ENCODE measurements around the gene PALB2.
"Not testable (repeated sequence)": the region's sequence is repeated elsewhere in the genome, so short reads cannot be mapped to it uniquely, and the experiment has no call there.

Gene PALB2

GRCh38 chr16:23634461-23635036 lies 6.6 kb downstream of the PALB2 start:
- Histone ChIP-seq H3K9ac (no peak overlapping the region), H3K9me3 (ENCODE audit: control insufficient read depth, low read length) (no peaks in the 10 kb centered on the region), H3K27ac (no peak overlapping the region), H3K79me2 (no peaks in the 10 kb centered on the region), H3K4me3 (ENCODE audit: low read depth, low read length) (no peak overlapping the region), H3K36me3 (ENCODE audit: control insufficient read depth, insufficient read depth, low read length) (no peaks in the 10 kb centered on the region), H2AFZ (no peak overlapping the region), H3K4me1 (no peaks in the 10 kb centered on the region), H3K4me2 (ENCODE audit: low read length) (no peak overlapping the region), H3K27me3 (ENCODE audit: control insufficient read depth, insufficient read depth, low read length) (no peaks in the 10 kb centered on the region)
- no peak for TF ChIP-seq CTCF (IDR thresholded peaks at IDR 0.05)

- H3K27ac ChIP-seq; H3K36me3 ChIP-seq (ENCODE audit: control insufficient read depth, insufficient read depth, low read length); H3K9ac ChIP-seq; H3K4me2 ChIP-seq (ENCODE audit: low read length); H3K27me3 ChIP-seq (ENCODE audit: control insufficient read depth, insufficient read depth, low read length); H3K9me3 ChIP-seq (ENCODE audit: control insufficient read depth, low read length); H3K4me1 ChIP-seq; H2AFZ ChIP-seq; H3K79me2 ChIP-seq; H3K4me3 ChIP-seq (ENCODE audit: low read depth, low read length): not testable (repeated sequence)
Measured at GRCh38 chr16:23631874-23632273, 9.2 kb downstream of the PALB2 start.

GRCh38 chr16:23629516-23629915 lies 11.6 kb downstream of the PALB2 start:
- TF ChIP-seq CTCF (IDR thresholded peaks at IDR 0.05), result no peak
- H3K79me2 ChIP-seq, result no peaks in the 10 kb centered on the region
- H3K9me3 ChIP-seq (ENCODE audit: control insufficient read depth, low read length), result no peaks in the 10 kb centered on the region
- no peak overlapping the region for H2AFZ ChIP-seq
- no peak overlapping the region for H3K27ac ChIP-seq
- H3K4me2 ChIP-seq (ENCODE audit: low read length), result no peak overlapping the region
- no peak overlapping the region for H3K4me3 ChIP-seq (ENCODE audit: low read depth, low read length)
- H3K36me3 ChIP-seq (ENCODE audit: control insufficient read depth, insufficient read depth, low read length), result no peaks in the 10 kb centered on the region
- no peaks in the 10 kb centered on the region for H3K4me1 ChIP-seq
- no peak overlapping the region for H3K9ac ChIP-seq
- no peaks in the 10 kb centered on the region for H3K27me3 ChIP-seq (ENCODE audit: control insufficient read depth, insufficient read depth, low read length)

GRCh38 chr16:23624092-23624491 lies 17.0 kb downstream of the PALB2 start:
- Histone ChIP-seq H3K4me2 (ENCODE audit: low read length) (no peak overlapping the region), H3K27me3 (ENCODE audit: control insufficient read depth, insufficient read depth, low read length) (no peaks in the 10 kb centered on the region), H3K4me3 (ENCODE audit: low read depth, low read length) (no peak overlapping the region), H3K9me3 (ENCODE audit: control insufficient read depth, low read length) (no peaks in the 10 kb centered on the region), H3K79me2 (no peaks in the 10 kb centered on the region), H2AFZ (no peak overlapping the region), H3K9ac (no peak overlapping the region), H3K36me3 (ENCODE audit: control insufficient read depth, insufficient read depth, low read length) (no peaks in the 10 kb centered on the region), H3K27ac (no peak overlapping the region), H3K4me1 (no peaks in the 10 kb centered on the region)
- TF ChIP-seq CTCF (IDR thresholded peaks at IDR 0.05), result no peak

- no peaks in the 10 kb centered on the region for H3K36me3 ChIP-seq (ENCODE audit: control insufficient read depth, insufficient read depth, low read length)
Measured at GRCh38 chr16:23615805-23616204, 25.3 kb downstream of the PALB2 start.

More at GRCh38 chr16:23615805-23616204, 25.3 kb downstream of the PALB2 start:
- no peak overlapping the region for H3K27ac ChIP-seq
- no peak overlapping the region for H3K4me3 ChIP-seq (ENCODE audit: low read depth, low read length)
- no peaks in the 10 kb centered on the region for H3K9me3 ChIP-seq (ENCODE audit: control insufficient read depth, low read length)
- no peak overlapping the region for H2AFZ ChIP-seq
- H3K27me3 ChIP-seq (ENCODE audit: control insufficient read depth, insufficient read depth, low read length), result no peaks in the 10 kb centered on the region
- H3K4me2 ChIP-seq (ENCODE audit: low read length), result no peak overlapping the region
- no peak for TF ChIP-seq CTCF (IDR thresholded peaks at IDR 0.05)
- no peak overlapping the region for H3K9ac ChIP-seq
- H3K79me2 ChIP-seq, result no peaks in the 10 kb centered on the region
- H3K4me1 ChIP-seq, result no peaks in the 10 kb centered on the region

Data from parathyroid adenoma (tissue), 2 donors.